GM21786 (cell line): ENCODE data around the gene EEIG1.

Experiments used
- ATAC-seq: cut with Tn5 transposase; IDR thresholded peaks from one replicate; pipeline ENCODE4 v1.9.1; 2021; ENCODE audit not compliant: unreplicated experiment

EEIG1 gene

GRCh38 chr9:127961155-127961490 lies 19.7 kb downstream of the EEIG1 start:
- ATAC-seq, result no peak

DNA sequence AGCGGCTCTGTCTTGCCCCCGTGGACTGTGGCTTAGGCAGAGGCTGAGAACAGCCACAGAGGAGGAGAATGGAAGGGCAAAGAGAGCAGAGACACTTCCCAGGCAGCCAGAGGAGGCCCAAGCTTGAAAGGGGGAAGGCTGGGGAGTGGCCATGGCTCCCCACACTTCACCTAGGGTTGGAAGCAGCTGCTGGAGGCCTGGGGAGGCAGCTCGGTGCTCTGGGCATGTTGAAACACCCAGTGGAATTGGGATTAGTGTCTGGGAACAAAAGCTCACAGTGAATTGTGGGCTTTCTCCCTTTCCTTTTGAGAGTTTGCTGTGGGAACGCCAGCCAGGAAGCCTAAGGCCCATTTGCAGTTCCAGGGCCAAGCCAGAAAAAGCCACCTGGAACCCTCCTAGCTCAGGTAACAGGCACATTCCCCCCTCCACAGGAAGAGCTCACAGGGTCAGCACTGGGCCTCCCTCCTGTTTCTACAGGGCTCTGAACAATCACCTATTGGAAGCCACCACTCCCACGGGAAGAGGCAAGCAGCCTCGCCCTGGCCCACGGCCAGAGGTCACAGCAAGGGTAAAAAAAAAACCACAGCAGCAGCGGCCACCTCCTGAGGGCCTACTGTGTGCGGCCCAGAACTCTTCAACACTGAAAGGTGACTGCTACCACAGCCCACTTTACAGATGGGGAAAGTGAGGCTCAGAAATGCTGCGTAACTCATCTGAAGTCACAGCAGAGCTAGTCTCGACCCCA lies 20.2 kb downstream of the EEIG1 start:
- no peak for ATAC-seq

GRCh38 chr9:127959841-127960409 lies 20.9 kb downstream of the EEIG1 start:
- ATAC-seq, result no peak

DNA sequence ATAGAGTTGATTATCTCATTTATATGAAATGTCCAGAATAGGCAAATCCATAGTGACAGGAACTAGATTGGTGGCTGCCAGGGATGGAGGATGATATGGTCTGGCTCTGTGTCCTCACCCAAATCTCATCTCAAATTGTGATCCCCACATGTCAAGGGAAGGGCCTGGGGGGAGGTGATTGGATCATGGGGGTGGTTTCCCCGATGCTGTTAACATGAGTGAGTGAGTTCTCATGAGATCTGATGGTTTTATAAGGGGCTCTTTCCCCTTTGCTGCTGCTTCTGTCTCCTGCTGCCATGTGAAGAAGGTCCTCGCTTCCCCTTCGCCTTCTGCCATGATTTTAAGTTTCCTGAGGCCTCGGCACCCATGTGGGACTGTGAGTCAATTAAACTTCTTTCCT lies 21.4 kb downstream of the EEIG1 start:
- no peak for ATAC-seq

- no peak for ATAC-seq
These were observed 22.1 kb downstream of the EEIG1 start for GRCh38 chr9:127958728-127959127.

DNA sequence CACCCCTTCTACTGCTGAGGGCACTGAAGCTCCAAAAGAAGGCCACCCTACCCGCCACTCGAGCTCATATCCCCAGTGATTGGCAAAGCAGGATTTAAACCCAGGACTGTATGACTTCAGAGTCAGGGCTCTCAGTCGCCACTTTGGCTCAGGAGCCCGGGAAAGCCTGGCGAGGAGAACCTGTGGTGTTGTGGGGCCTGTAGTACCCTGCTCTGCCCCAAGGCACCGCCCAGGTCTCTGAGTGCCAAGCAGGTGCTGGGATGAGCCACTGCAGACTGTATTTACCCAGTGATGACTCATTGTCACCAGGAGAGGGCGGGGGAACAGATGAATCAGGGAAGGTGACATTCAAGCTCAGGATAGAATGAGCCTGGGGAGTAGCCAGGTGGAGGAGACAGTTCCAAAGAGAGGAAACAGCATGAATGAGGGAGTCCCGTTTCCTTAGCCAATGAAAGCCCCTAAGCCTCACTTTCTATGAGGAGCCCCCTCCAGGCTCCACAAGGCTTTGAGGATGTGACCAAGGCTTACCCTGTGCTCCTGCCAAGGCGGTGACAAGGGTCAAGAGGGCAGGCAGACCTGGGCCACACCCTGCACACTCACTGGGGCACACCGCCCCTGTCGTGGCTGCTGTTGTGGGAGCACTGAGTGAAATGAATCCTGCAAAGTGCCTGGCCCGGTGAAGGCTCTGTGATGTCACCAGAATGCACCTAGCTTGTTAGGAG lies 25.3 kb downstream of the EEIG1 start:
- ATAC-seq, result peak; percentile 78

DNA sequence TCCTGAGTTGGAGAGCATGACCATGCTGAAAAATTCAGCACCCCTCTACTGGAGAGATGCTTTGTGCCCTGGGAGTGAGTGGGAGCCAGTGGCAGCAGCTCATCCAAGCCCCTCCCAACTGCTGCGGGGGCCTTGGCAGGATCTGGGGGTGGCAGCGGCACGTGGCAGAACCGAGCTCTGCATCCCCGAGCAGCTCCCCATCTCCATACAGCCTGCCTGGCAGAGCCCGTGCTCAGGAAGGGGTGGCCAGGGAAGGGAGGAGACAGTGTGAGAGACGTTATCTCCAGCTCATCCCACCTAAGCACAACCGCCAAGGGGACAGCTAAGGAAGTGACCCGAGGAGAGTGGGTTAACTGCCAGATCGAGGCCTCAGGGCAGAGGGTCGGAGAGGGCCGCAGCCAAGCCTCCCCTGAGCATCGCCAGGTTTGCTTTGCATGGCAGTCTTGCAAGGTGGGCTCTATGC lies 25.9 kb downstream of the EEIG1 start:
- no peak for ATAC-seq

DNA sequence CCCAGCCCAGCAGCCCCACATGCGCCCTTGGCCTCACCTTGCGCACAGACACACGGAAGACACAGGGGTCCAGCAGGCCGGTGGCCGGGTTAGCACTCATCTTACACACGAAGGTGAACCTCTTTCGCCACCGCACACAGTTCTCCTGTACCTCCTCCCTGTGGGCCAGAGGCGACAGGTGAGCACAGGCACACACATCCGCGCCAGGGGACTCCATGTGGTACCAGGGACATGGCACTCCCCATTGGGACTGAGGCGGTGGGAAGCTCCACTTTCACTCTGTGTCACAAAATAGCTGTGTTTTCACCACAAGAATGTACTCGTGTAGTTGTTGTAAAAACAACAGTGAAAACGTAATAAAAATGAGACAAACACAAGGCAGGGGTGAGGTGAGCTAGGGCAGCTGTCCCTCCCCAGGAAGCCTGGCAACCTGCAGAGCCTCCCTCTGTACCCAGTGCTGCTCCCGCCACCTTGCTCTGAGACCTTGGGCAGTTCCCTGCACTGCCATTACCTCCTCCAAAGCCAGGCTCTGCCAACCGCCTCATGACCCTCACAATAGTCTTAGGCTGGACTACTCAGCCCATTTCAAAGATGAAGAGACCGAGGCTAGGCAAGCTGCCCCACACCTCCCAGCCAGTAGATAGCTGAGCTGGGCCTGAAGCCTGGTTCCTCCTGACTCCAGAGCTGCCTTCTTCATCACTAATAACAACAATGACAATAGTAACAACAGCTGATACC lies 26.9 kb downstream of the EEIG1 start:
- no peak for ATAC-seq

GRCh38 chr9:127953154-127953553 lies 27.6 kb downstream of the EEIG1 start:
- no peak for ATAC-seq

- no peak for ATAC-seq
These were observed 30.1 kb downstream of the EEIG1 start for GRCh38 chr9:127950513-127951289.

- no peak for ATAC-seq
These were observed 30.8 kb downstream of the EEIG1 start for GRCh38 chr9:127949827-127950512.

GRCh38 chr9:127947841-127948710 lies 32.7 kb downstream of the EEIG1 start:
- no peak for ATAC-seq

GRCh38 chr9:127946728-127947127 lies 34.1 kb downstream of the EEIG1 start:
- ATAC-seq, result no peak

DNA sequence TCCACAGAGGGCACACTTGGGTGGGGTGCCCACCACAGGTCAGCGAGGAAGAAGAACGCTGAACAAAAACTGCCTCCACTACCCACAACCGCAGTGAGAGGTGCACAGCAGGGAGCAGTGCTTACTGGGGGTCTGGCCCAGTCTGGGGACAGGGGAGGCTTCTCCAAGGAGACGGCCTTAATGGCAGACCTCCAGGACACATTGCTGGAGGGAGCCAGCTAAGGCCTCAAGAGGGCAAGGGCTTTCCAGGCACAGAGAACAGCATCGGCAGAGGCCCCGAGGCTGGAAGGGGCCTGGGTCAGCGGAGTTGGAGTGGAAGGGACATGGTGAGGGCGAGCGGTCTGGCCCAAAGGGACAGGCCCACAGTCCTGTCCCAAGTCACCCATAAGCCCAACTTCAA lies 34.8 kb downstream of the EEIG1 start:
- ATAC-seq, result no peak

GRCh38 chr9:127945338-127945737 lies 35.5 kb downstream of the EEIG1 start:
- ATAC-seq, result no peak

DNA sequence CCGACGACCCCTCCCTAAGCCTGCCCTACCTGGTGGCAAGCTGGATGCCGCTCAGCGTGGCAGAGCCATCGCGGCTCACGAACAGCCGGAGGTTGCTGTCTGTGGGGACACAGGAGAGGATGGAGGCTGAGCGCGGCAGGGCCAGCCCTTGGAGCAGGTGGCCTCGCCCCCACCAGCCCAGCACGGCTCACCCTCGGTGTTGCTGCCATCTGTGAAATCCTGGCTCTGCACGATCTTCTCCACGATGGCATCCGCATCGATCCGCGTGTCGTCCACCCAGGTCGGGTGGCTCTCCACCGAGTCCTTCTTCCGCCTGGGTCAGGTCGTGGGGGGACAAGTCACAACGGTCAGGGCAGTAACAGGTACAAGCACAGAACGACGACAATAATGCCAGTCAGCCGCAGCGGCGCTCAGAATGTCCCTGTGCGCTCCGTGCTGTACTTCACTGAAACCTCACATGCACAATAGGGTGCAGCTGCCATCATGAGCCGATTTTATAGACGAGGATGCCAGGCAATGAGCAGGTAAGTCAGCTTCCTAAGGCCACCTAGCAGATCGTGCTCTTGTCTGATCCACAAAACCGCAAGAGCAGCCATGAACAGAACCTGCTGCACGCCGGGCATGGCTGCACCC lies 36.1 kb downstream of the EEIG1 start:
- no peak for ATAC-seq

DNA sequence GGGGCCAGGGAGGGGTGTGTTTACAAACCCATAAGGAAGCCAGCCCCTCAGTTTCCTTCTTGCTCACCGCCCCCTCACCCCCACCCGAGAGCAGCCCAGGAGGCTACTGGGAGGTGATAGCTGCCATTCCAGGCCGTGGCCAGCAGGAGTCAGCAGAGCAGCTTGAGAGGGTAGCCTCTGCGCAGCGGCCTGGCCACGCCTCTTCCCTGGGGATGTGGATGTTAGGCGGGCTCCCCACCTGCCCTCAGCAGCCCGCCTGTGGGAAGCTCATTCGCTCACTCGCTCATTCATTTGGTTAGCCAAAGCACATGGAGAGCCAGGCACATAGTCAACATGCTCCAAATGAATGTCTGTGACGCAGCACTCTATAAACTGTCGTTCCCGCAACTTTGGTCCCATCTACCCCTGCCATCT lies 37.1 kb downstream of the EEIG1 start:
- ATAC-seq, result peak; percentile 65

GRCh38 chr9:127943011-127943662 lies 37.7 kb downstream of the EEIG1 start:
- no peak for ATAC-seq
